Measurements from ENCODE around the gene LOXL1. TPM values are rescaled to one million over a fixed set of nuclear protein-coding genes. Genes with fewer than 3 reads are reported as not detected.

LOXL1 gene, protein sequence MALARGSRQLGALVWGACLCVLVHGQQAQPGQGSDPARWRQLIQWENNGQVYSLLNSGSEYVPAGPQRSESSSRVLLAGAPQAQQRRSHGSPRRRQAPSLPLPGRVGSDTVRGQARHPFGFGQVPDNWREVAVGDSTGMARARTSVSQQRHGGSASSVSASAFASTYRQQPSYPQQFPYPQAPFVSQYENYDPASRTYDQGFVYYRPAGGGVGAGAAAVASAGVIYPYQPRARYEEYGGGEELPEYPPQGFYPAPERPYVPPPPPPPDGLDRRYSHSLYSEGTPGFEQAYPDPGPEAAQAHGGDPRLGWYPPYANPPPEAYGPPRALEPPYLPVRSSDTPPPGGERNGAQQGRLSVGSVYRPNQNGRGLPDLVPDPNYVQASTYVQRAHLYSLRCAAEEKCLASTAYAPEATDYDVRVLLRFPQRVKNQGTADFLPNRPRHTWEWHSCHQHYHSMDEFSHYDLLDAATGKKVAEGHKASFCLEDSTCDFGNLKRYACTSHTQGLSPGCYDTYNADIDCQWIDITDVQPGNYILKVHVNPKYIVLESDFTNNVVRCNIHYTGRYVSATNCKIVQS
- 1 to 10 TPM in 1 of 3 donors, under 1 TPM in 1, not detected in 1; 0.98 to 1.1 TPM for polyA plus RNA-seq

DNA sequence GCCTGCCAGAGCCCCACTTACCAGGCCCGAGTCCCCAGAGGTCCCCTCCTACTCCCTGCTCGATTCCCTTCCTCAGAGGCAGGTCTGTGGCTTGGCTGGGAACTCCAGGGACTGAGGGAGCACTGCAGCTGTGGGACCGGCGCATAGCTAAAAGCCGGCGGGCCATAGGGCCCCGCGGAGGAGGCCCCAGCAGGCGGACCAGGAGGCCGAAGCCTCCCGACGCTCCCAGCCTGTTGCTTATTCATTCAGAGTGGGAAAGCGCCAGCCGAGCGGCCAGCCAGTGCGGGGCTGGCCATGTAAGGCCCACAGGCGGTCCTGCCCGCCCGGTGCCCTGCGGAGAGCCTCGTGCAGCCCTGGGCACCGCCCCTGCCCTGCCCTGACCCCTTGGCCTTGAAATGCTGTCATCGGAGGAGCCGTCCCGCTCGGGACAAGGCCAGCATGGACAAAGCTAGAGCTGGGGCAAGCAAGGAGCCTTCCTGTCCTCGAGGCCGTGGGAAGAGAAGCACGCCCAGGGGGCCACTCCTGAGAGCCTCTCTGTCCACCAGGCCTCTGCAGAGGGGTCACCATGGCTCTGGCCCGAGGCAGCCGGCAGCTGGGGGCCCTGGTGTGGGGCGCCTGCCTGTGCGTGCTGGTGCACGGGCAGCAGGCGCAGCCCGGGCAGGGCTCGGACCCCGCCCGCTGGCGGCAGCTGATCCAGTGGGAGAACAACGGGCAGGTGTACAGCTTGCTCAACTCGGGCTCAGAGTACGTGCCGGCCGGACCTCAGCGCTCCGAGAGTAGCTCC is at the start of gene LOXL1:
LOXL1 (plus strand) TSS at position 244 of the 784 bp plus-strand sequence; CDS start at position 566, 322 bp downstream.
- DNase-seq, result no peak
- peaks cover 11 to 17% (median 12%) of the 10 kb centered on the region in 3 donors for H3K27me3 Mint-ChIP-seq (ENCODE audit: low read depth in 3 of 3)
- H3K36me3 Mint-ChIP-seq, result no peaks in the 10 kb centered on the region
- H3K27ac Mint-ChIP-seq, result peak within 1 kb of the TSS in 2 of 6 donors; percentile 8 to 57
- peaks cover 6 to 17% of the 10 kb centered on the region in 2 donors for H3K4me1 Mint-ChIP-seq
- peak within 1 kb of the TSS; percentile 49 to 84 (median 62) for H3K4me3 Mint-ChIP-seq
- H3K9me3 Mint-ChIP-seq, result no peaks in the 10 kb centered on the region

DNA sequence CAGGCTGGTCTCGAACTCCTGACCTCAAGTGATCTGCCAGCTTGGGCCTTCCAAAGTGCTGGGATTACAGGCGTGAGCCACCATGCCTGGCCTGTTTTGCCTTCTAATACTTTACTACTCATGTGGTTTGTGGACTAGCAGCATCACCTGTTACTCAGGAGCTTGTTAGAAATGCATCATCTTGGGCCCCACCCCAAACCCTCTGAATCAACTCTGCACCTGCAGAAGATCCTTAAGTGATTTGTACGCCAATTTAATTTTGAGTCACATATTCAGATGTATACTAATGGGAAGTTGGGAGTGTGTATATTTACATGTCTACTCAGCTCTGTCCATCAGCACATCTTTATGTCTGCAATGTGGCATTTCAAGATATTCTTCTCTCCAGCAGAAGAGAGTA is 46.8 kb upstream of the LOXL1 start:
- no peak overlapping the region for H3K27ac Mint-ChIP-seq
- H3K4me3 Mint-ChIP-seq, result no peak overlapping the region
- H3K4me1 Mint-ChIP-seq, result no peaks in the 10 kb centered on the region
- H3K36me3 Mint-ChIP-seq, result no peaks in the 10 kb centered on the region
- no peak for DNase-seq
- no peaks in the 10 kb centered on the region for H3K9me3 Mint-ChIP-seq
- peaks cover 5 to 8% (median 8%) of the 10 kb centered on the region in 3 donors for H3K27me3 Mint-ChIP-seq (ENCODE audit: low read depth in 3 of 3)

DNA sequence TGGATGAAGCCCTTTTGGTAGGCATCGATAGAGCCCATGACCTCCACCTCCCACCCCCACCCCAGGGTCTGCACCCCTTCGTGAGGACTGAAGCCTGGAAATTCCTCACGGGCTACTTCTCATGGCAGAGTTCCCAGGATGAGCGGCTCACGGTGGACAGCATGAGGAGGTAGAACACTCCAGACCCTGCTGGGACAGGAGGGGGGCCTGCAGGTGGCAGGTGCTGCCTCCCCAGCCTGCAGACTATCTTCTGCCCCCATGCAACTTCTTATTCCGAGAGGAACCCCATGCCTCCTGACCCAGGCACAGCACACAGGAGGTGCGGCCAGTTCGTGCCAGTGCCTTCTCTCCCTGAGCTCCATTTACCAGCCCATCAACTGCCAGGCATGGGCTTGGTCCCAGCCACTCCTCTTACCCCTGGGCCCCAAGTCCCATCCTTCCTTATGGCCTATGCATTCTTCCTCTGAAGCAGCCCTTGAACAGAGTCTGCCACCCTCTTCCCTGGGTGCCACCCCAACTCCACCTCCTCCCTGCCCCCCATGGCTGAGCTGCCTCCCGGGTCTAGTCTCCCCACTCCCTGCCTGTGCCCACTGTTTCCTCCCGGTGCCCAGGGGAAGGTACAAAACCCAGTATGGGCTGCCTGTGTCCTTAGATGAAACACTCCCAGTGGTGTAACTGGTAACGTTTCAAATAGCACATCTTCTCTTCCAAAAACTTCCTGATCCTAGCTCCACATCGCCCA is 44.5 kb upstream of the LOXL1 start:
- no peaks in the 10 kb centered on the region for H3K9me3 Mint-ChIP-seq
- no peak overlapping the region for H3K4me3 Mint-ChIP-seq
- no peak overlapping the region for H3K27ac Mint-ChIP-seq
- H3K27me3 Mint-ChIP-seq (ENCODE audit: low read depth in 3 of 3), result peaks cover 2 to 9% (median 6%) of the 10 kb centered on the region in 3 donors
- H3K36me3 Mint-ChIP-seq, result no peaks in the 10 kb centered on the region
- DNase-seq, result no peak
- H3K4me1 Mint-ChIP-seq, result no peaks in the 10 kb centered on the region

GRCh38 chr15:73882761-73883419 is 43.4 kb upstream of the LOXL1 start:
- DNase-seq, result no peak
- Mint-ChIP-seq H3K4me3 (no peak overlapping the region), H3K9me3 (no peaks in the 10 kb centered on the region), H3K36me3 (no peaks in the 10 kb centered on the region), H3K27me3 (ENCODE audit: low read depth in 3 of 3) (peaks cover 2 to 9% (median 6%) of the 10 kb centered on the region in 3 donors), H3K4me1 (no peaks in the 10 kb centered on the region), H3K27ac (no peak overlapping the region)

- no peak overlapping the region for H3K27ac Mint-ChIP-seq
- H3K4me1 Mint-ChIP-seq, result no peaks in the 10 kb centered on the region
- H3K36me3 Mint-ChIP-seq, result no peaks in the 10 kb centered on the region
- DNase-seq, result no peak
- H3K27me3 Mint-ChIP-seq (ENCODE audit: low read depth in 3 of 3), result peaks cover 2 to 11% (median 6%) of the 10 kb centered on the region in 3 donors
- H3K9me3 Mint-ChIP-seq, result no peaks in the 10 kb centered on the region
- H3K4me3 Mint-ChIP-seq, result no peak overlapping the region
These were observed 42.1 kb upstream of the LOXL1 start for GRCh38 chr15:73884159-73884558.

DNA sequence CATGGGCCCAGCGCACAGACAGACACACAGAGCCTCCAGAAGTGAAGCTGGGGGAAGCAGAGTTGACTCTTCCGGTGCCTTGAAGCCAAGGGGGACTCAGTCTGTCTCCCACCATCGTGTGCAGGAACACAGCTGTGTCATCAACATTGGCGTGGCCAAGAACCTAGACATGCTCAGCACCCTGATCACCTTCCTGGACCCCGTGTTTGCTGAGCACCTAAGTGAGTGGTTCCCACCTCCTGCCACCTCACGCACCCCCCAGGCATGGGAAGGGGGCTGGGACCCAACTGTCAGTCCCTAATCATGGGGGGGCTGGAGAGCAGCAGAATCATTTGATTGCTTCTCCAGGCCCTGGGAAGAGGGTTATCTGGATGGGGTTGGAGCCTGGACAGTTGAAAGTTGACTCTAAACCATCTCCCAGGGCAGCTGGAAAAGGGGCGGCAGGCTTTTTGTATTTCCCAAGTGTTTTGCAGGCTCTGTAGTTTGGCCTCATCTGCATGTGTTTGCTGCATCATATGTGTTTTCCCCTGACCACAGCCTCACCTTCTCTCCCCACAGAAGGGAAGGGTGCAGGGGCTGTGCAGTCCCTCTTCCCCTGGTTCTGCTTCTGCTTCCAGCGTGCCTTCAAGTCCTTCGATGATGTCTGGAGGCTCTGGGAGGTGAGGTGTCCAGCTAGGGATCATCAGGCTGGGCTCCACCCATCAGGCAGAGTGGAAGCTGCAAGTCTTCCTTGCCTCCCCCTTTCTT is 40.1 kb upstream of the LOXL1 start:
- Mint-ChIP-seq H3K36me3 (no peaks in the 10 kb centered on the region), H3K4me1 (no peaks in the 10 kb centered on the region), H3K9me3 (no peaks in the 10 kb centered on the region), H3K4me3 (no peak overlapping the region), H3K27ac (no peak overlapping the region), H3K27me3 (ENCODE audit: low read depth in 3 of 3) (peaks cover 2 to 17% (median 3%) of the 10 kb centered on the region in 3 donors)
- DNase-seq, result no peak

- Mint-ChIP-seq H3K27me3 (ENCODE audit: low read depth in 3 of 3) (peaks cover 2 to 17% (median 3%) of the 10 kb centered on the region in 3 donors), H3K36me3 (no peaks in the 10 kb centered on the region), H3K9me3 (no peaks in the 10 kb centered on the region), H3K4me1 (no peaks in the 10 kb centered on the region), H3K27ac (no peak overlapping the region), H3K4me3 (no peak overlapping the region)
- DNase-seq, result no peak
These were observed 39.4 kb upstream of the LOXL1 start for GRCh38 chr15:73886717-73887345.

DNA sequence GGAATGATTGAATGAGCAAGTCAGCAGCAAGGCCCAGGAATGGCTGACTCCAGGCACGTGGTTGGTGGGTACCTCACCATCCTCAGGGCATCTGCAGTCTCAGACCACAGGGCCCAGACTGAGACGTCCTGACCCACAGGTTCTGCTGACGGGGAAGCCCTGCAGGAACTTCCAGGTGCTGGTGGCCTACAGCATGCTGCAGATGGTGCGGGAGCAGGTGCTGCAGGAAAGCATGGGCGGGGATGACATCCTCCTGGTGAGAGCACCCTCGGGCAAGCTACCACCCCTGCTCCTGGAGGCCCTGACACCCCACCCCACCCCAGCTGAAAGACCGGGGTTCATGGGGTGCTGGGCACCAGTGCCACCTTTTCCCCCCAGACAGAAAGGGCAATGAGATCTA is 38.8 kb upstream of the LOXL1 start:
- Mint-ChIP-seq H3K27ac (no peak overlapping the region), H3K36me3 (no peaks in the 10 kb centered on the region), H3K4me1 (no peaks in the 10 kb centered on the region), H3K4me3 (no peak overlapping the region), H3K27me3 (ENCODE audit: low read depth in 3 of 3) (peaks cover 0 to 17% (median 3%) of the 10 kb centered on the region in 3 donors), H3K9me3 (no peaks in the 10 kb centered on the region)
- DNase-seq, result no peak

GRCh38 chr15:73888224-73889041 is 37.8 kb upstream of the LOXL1 start:
- DNase-seq, result no peak
- peaks cover 0 to 16% (median 2%) of the 10 kb centered on the region in 3 donors for H3K27me3 Mint-ChIP-seq (ENCODE audit: low read depth in 3 of 3)
- no peak overlapping the region for H3K4me3 Mint-ChIP-seq
- peak overlapping the region in 1 of 6 donors; percentile 74 for H3K27ac Mint-ChIP-seq
- H3K4me1 Mint-ChIP-seq, result no peaks in the 10 kb centered on the region
- H3K36me3 Mint-ChIP-seq, result no peaks in the 10 kb centered on the region
- no peaks in the 10 kb centered on the region for H3K9me3 Mint-ChIP-seq

DNA sequence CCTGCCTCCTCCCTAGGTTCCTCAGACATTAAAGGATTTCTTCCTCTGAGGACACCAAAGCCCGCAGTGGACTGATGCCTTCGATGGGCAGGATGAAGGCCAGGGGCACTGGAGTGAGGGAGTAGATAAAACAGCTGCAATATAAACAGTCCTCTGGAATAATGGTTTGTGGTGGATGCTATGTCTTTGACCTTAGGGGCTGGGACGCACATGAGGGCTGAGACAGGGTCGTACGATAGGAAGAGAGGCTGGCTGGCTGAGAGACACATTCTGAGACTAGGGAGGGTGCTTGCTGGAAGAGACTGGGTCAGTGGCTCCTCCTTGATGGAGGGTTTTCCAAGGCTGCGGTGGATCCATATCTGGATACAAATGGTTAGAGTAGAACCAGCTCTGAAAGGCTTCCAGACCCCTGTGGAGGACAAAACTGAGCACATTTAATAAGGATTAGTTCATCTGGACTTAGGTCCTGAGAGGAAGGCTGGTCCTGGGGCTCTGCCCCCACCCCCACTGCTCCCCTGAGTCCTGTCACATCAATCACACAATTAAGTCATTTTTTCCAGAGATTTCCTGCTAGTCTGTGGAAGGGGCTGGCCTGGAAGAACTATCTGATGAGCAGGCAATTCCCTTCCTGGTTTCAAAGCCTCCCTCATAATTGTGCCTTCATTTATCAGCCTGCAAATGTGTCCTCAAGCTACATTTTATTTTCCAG is 37.1 kb upstream of the LOXL1 start:
- no peaks in the 10 kb centered on the region for H3K9me3 Mint-ChIP-seq
- no peaks in the 10 kb centered on the region for H3K36me3 Mint-ChIP-seq
- no peak overlapping the region for H3K4me3 Mint-ChIP-seq
- no peaks in the 10 kb centered on the region for H3K4me1 Mint-ChIP-seq
- H3K27ac Mint-ChIP-seq, result no peak overlapping the region
- H3K27me3 Mint-ChIP-seq (ENCODE audit: low read depth in 3 of 3), result peaks cover 0 to 15% (median 2%) of the 10 kb centered on the region in 3 donors
- no peak for DNase-seq

GRCh38 chr15:73889762-73890124 is 36.5 kb upstream of the LOXL1 start:
- Mint-ChIP-seq H3K4me1 (no peaks in the 10 kb centered on the region), H3K9me3 (no peaks in the 10 kb centered on the region), H3K27ac (no peak overlapping the region), H3K27me3 (ENCODE audit: low read depth in 3 of 3) (peaks cover 0 to 15% (median 2%) of the 10 kb centered on the region in 3 donors), H3K36me3 (no peaks in the 10 kb centered on the region), H3K4me3 (no peak overlapping the region)
- no peak for DNase-seq
